Gastroesophageal sphincter (tissue), 3 donors: ENCODE data around the gene ALDH3A2.

Source experiments
- POLR2A ChIP-seq, 2 donors: fragments of 450-650 bp; IDR thresholded peaks; one replicate each; pipeline ENCODE4 v1.6.1; 2017; ENCODE audit warnings: antibody characterized with exemption in 2 of 2, mild to moderate bottlenecking in 2 of 2, moderate library complexity in 1 of 2
- TF ChIP-seq, protein P1 (sequence below), 4 experiments: fragments of 200-600 bp in 2 of 4; fragments of 450-650 bp in 2 of 4; sonication (generic) in 1 of 4; IDR thresholded peaks; one replicate each; pipeline ENCODE4 v1.5.1; 2017 to 2019; ENCODE audit warnings: antibody characterized with exemption in 4 of 4, mild to moderate bottlenecking in 2 of 4, moderate library complexity in 2 of 4

DNA sequence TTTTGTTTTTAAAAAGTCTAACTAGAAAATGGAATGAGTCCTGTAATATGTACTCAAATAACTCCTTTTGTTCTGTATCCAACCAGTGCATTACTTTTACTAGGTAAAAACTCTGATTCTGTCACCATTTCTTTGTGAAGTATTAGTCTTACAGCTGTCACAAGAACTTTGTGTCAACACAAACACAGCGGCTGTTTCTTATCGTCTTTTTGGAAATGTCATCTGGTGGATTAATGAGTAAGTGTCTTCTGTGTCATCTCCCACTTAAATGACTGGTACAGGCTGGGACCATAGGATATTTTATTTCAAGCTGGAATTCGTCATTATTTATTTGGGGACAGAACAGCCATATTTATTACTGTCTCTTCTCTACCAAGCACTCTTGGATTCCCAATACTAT, 19.1 kb upstream of the ALDH3A2 start:
- TF ChIP-seq POLR2A (IDR thresholded peaks at IDR 0.05), result no peak
- TF ChIP-seq, protein P1, sequence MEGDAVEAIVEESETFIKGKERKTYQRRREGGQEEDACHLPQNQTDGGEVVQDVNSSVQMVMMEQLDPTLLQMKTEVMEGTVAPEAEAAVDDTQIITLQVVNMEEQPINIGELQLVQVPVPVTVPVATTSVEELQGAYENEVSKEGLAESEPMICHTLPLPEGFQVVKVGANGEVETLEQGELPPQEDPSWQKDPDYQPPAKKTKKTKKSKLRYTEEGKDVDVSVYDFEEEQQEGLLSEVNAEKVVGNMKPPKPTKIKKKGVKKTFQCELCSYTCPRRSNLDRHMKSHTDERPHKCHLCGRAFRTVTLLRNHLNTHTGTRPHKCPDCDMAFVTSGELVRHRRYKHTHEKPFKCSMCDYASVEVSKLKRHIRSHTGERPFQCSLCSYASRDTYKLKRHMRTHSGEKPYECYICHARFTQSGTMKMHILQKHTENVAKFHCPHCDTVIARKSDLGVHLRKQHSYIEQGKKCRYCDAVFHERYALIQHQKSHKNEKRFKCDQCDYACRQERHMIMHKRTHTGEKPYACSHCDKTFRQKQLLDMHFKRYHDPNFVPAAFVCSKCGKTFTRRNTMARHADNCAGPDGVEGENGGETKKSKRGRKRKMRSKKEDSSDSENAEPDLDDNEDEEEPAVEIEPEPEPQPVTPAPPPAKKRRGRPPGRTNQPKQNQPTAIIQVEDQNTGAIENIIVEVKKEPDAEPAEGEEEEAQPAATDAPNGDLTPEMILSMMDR (IDR thresholded peaks at IDR 0.05), result no peak
